GM19455 (cell line): ENCODE results near the gene PGM3.

Experiments
- ATAC-seq: cut with Tn5 transposase; IDR thresholded peaks from one replicate; pipeline ENCODE4 v1.9.1; 2021; ENCODE audit not compliant: unreplicated experiment

PGM3 gene

DNA sequence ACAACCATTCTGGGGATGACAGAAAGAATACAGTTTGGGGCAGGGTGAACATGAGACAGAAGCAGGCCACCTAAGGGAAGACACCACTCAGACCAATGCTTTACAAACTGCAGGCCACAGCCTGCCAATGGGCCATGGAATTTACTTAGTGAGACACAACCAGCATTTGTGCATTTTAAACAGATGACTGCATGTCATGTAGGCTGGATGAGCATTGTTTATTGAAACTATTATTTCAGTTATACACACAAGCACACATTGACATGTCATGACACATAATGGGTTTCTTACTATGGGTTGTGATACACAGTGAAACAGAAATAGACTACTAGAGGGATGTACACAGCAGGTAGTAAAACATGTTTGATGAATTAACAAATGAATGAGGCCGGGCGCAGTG is 8.0 kb downstream of the PGM3 start:
- ATAC-seq, result no peak

DNA sequence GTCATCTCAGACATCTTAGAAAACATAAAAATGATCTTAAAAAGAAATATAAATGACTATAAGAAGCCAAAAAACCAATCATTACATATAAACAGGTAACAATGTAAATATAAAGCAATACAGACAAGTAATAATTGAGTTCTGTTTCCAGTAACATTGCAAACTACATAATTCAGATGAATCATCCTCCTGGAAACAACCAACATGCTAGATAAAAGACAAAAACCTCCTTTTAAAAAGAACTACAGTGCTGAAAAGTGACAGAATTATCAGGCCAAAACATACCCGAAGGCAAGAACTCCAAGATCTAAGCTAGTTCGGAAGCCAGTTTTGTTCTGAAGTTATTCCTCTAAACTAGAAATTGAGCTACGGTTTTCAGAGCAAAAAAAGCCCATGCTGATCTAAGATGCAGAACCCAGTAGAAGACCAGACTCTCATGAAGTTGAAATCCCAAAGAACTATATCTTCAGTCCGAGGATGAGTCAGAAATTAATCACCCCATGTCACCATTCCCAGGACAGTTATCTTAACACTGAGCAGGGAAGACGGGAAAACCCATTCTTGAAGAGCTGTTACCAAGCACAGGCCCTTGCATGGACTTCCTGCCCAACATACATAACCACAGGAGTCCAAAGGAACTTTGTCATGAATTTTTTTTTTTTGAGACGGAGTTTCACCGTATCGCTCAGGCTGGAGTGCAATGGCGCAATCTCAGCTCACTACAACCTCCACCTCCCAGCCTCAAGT is 9.8 kb downstream of the PGM3 start:
- no peak for ATAC-seq

- ATAC-seq, result no peak
Observed at GRCh38 chr6:83182114-83182513, 11.0 kb downstream of the PGM3 start.

DNA sequence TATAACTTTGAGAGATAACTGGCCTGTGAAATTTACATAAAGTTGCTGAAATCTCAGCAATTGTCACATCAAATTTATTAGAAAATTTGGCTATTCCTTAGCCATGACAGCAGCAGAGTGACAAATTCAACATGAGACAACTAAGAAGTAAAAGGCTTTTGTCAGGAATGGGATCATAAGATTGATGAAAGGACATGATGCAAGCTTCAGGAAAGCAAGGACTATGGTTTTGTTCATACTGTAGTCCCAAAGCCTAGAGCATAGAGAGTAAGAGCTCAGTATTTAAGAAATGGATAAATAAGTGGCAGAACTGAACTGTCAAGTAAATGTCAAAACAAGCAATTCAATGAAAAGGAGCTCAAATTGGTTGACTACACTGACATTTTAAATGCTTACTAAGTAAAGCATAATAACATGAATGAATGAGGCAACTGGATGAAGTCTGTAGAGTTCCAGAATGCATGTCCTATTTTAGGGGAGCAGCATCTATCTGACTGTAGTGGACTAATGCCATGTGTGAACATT is 12.6 kb downstream of the PGM3 start:
- ATAC-seq, result no peak

DNA sequence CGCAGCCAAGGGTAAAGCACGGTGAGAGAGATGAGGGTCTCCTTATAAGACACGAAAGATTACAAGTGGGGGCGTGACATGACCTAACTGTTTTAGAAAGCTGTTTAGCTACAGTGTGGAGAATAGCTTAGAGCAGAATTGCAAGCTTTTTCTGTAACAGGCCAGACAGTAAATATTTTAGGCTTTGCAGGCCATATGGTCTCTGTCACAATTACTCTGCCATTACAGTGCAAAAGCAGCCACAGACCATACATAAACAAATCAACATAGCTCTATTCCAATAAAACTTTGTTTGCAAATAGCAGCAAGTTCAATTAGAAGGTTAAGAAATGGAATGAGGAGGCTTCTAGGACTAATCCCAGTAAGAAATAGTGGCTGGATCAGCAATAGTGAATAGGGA is 16.8 kb downstream of the PGM3 start:
- ATAC-seq, result no peak

- ATAC-seq, result no peak
Observed at GRCh38 chr6:83169511-83169910, 23.6 kb downstream of the PGM3 start.

GRCh38 chr6:83169106-83169505 is 24.0 kb downstream of the PGM3 start:
- no peak for ATAC-seq

GRCh38 chr6:83168556-83168955 is 24.5 kb downstream of the PGM3 start:
- ATAC-seq, result no peak

- no peak for ATAC-seq
Observed at GRCh38 chr6:83167726-83168278, 25.3 kb downstream of the PGM3 start.

- no peak for ATAC-seq
Observed at GRCh38 chr6:83160167-83160566, 32.9 kb downstream of the PGM3 start.

- ATAC-seq, result no peak
Observed at GRCh38 chr6:83155794-83156193, 37.3 kb downstream of the PGM3 start.

DNA sequence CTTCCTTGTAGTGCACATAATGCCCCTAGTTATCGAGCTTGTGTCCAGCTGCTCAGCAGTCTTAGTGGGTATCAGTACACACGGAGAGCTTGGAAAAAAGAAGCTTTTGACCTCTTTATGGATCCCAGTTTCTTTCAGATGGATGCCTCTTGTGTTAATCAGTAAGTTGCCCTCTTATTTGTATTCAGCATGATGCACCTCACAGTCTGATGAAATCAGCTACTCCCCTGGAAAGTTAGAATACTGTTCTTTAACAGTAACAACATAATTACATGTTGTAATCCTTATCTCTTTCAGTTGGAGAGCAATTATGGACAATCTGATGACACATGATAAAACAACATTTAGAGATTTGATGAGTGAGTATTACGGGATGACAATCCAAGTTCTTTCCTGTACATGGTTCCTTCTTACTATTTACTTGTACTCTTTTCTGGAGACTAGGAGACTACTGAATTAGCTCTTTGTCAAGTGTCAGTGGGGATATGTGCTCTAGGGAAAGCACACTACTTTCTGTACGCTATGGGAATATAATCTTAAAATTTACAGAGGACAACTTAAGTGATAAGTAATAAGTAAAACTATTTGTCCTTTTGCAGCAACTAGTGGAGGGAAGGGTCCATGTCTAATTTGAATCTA is 39.1 kb downstream of the PGM3 start:
- ATAC-seq, result no peak

DNA sequence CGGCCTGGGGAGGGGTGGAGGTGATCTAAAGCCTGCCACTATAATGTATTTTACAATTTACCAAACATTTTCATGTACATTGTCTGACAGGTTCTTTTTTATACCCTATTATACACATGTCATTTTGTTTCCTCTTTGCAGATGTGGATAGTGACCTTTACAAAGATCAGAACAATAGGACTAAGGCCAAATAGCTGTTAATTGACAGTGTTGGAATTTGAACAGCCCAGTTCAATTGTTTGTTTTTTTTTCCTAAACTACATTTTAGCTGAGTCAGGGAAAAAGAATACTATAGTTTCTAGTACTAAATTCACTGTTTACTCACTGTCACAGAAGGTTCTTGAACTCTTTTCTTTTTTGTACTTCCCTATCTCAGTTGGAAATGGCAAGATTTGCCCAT is 40.2 kb downstream of the PGM3 start:
- no peak for ATAC-seq

DNA sequence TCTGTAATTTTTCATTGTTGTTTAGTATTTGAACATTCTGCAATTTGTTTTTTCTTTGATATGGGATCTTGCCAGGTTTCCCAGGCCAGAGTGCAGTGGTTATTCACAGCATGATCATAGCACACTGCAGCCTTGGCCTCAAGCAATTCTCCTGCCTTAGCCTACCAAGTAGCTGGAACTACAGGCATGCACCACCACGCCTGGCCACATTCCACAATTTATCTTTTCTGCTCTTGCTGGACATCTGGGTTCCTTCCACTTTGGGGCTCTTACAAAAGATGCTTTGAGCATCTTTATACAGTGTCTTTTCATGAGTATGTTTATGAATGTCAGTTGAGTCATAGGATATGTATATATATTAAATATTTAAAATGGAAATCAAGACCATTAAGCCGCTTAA is 42.0 kb downstream of the PGM3 start:
- ATAC-seq, result no peak

- ATAC-seq, result no peak
Observed at GRCh38 chr6:83138758-83139157, 54.3 kb downstream of the PGM3 start.

GRCh38 chr6:83138118-83138722 is 54.8 kb downstream of the PGM3 start:
- no peak for ATAC-seq

DNA sequence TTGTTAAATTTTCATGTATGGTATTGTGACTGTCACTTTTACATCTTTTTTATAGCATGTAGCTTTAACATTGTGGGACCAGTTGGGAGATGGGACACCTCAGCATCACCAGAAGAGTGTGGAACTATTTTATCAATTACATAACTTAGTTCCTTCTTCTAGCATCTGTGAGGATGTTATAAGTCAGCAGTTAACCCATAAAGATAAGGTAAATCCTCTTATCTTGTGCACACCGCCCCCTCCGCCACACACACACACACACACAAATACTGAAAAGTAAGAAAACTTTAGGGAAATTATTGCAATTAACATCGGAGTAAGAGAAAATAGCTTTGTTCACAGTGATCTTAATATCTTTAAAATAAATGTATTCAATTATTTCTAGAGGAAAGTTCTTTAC is 60.9 kb downstream of the PGM3 start:
- ATAC-seq, result no peak

DNA sequence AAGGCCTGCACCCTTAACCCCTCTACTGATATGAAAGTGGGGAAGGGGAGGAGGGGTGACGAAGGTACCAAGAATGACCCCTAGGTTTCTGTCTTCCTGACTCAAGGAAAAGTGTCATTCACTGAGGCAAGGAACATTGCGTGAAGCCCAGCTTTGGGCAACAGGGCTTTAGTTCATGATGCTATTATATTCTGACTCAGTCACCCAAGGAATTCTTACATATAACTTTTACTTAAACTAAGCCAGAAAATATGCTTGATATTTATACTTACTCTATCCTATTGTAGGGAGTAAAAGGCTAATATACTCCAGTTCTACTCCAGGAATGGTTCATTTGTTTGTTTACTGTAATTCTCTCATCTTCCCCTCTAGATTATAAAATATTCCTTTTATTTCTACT is 65.1 kb downstream of the PGM3 start:
- ATAC-seq, result no peak

DNA sequence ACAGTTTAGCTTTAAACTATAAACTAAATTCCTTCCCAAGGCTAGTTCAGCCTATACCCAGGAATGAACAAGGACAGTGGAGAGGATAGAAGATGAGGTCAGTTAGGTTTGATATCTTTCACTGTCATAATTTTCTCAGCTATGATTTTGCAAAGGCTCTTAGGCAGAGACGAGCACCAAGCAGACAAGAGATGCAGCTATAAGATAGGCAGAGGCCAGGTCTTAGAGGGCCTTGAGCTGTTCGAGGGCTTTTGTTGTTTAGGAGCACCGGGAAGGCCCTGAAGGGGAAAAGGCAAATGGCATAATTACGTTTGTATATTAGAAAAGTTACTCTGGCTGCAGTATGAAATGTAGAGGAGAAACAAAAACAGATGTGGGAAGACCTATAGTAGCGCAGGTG is 65.8 kb downstream of the PGM3 start:
- no peak for ATAC-seq

GRCh38 chr6:83126807-83127206 is 66.3 kb downstream of the PGM3 start:
- ATAC-seq, result no peak

DNA sequence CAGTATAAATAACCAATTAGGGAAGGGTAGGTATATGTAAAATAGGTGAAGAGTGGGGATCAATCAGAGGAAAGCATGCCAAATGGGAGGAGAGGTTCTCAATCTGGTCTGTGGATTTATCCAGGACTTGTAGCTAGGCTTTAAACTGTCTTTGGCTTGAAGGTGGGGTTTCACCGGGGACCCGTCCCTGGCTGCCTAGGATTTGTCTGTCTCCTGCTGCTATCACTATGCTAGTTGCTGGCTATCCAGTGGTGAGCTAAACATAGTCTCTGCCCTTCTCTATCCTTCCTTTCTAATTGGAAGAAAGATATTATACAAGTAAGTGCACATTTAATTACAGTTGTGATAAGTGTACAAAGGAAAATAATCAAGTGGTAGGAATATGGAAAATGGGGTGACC is 66.8 kb downstream of the PGM3 start:
- no peak for ATAC-seq

- ATAC-seq, result no peak
Observed at GRCh38 chr6:83125425-83125824, 67.6 kb downstream of the PGM3 start.
